Measurements from ENCODE around the gene PML.

DNA sequence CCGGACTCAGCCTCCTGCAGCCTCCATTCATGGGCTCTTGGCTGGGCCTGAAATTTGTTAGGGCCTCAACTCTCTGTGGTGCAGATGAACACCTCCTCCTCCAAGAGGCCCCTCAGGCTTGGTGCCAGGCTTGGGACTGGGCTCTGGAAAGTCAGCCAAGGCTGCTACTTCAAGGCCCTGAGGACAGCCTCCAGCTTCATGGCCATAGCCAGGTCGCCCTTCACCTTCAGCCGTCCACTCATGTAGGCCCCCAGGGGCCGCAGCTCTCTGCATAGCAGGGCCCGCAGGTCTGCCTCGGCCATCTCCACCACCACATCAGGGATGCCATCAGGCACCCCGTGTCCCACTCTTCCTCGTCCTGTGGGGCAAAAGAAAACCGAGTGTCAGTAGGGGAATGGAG is 10.7 kb upstream of the PML start:
- TF ChIP-seq RFX5 (IDR thresholded peaks at IDR 0.05; ENCODE audit: low read depth, low read length) (no peak), TRIM28 (IDR thresholded peaks at IDR 0.05) (no peak), GATA2 (CRISPR knock-in tag; IDR thresholded peaks at IDR 0.05) (no peak), MTA1 (IDR thresholded peaks at IDR 0.05; ENCODE audit: borderline replicate concordance) (no peak)
- TF ChIP-seq, protein P1, sequence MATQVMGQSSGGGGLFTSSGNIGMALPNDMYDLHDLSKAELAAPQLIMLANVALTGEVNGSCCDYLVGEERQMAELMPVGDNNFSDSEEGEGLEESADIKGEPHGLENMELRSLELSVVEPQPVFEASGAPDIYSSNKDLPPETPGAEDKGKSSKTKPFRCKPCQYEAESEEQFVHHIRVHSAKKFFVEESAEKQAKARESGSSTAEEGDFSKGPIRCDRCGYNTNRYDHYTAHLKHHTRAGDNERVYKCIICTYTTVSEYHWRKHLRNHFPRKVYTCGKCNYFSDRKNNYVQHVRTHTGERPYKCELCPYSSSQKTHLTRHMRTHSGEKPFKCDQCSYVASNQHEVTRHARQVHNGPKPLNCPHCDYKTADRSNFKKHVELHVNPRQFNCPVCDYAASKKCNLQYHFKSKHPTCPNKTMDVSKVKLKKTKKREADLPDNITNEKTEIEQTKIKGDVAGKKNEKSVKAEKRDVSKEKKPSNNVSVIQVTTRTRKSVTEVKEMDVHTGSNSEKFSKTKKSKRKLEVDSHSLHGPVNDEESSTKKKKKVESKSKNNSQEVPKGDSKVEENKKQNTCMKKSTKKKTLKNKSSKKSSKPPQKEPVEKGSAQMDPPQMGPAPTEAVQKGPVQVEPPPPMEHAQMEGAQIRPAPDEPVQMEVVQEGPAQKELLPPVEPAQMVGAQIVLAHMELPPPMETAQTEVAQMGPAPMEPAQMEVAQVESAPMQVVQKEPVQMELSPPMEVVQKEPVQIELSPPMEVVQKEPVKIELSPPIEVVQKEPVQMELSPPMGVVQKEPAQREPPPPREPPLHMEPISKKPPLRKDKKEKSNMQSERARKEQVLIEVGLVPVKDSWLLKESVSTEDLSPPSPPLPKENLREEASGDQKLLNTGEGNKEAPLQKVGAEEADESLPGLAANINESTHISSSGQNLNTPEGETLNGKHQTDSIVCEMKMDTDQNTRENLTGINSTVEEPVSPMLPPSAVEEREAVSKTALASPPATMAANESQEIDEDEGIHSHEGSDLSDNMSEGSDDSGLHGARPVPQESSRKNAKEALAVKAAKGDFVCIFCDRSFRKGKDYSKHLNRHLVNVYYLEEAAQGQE (IDR thresholded peaks at IDR 0.05; ENCODE audit: borderline replicate concordance), result no peak
- TF ChIP-seq, protein P1 (CRISPR knock-in tag; IDR thresholded peaks at IDR 0.05; ENCODE audit: low read depth), result no peak

Data from K562 (cell line).